Measurements from ENCODE around the gene SLC6A13. TPM values are rescaled to one million over a fixed set of nuclear protein-coding genes. Genes with fewer than 3 reads are reported as not detected.

The SLC6A13 gene
- total RNA-seq, 1 donor from 2014 or later, result 0.38 TPM

GRCh38 chr12:203462-204260, 59.0 kb downstream of the SLC6A13 start:
- ATAC-seq (ENCODE audit: low read depth), result no peak
- TF ChIP-seq, protein P1, sequence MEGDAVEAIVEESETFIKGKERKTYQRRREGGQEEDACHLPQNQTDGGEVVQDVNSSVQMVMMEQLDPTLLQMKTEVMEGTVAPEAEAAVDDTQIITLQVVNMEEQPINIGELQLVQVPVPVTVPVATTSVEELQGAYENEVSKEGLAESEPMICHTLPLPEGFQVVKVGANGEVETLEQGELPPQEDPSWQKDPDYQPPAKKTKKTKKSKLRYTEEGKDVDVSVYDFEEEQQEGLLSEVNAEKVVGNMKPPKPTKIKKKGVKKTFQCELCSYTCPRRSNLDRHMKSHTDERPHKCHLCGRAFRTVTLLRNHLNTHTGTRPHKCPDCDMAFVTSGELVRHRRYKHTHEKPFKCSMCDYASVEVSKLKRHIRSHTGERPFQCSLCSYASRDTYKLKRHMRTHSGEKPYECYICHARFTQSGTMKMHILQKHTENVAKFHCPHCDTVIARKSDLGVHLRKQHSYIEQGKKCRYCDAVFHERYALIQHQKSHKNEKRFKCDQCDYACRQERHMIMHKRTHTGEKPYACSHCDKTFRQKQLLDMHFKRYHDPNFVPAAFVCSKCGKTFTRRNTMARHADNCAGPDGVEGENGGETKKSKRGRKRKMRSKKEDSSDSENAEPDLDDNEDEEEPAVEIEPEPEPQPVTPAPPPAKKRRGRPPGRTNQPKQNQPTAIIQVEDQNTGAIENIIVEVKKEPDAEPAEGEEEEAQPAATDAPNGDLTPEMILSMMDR (IDR thresholded peaks at IDR 0.05), result no peak
- intact Hi-C loops (cut with micrococcal nuclease), result no loop called here
- H3K27ac Mint-ChIP-seq, result no peak overlapping the region
- H3K4me3 Mint-ChIP-seq, result no peak overlapping the region
- CTCF ChIA-PET, result no interaction called here
- peaks cover 33% of the 10 kb centered on the region for H3K27me3 Mint-ChIP-seq
- DNase-seq, result no peak
- H3K9me3 Mint-ChIP-seq, result peaks cover 4% of the 10 kb centered on the region
- POLR2A ChIA-PET, result no interaction called here
- no peaks in the 10 kb centered on the region for H3K4me1 Mint-ChIP-seq
- H3K36me3 Mint-ChIP-seq (ENCODE audit: low read depth), result no peaks in the 10 kb centered on the region

DNA sequence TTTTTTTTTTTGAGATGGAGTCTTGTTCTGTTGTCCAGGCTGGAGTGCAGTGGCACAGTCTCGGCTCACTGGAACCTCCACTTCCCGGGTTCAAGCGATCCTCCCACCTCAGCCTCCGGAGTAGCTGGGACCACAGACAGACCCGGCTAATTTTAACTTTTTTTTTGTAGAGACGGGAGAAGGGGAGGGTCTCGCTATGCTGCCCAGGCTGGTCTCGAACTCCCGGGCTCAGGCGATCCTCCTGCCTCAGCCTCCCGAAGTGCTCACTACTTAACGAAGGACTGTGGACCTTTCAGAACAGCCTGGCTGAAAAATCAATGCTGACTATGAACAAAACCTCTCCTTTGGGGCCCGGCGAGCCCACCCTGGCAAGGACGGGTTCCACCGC, 59.6 kb downstream of the SLC6A13 start:
- no peaks in the 10 kb centered on the region for H3K4me1 Mint-ChIP-seq
- no peak overlapping the region for H3K27ac Mint-ChIP-seq
- peaks cover 35% of the 10 kb centered on the region for H3K27me3 Mint-ChIP-seq
- ATAC-seq (ENCODE audit: low read depth) (no peak), DNase-seq (no peak)
- intact Hi-C loops (cut with micrococcal nuclease), result no loop called here
- no peak overlapping the region for H3K4me3 Mint-ChIP-seq
- no peaks in the 10 kb centered on the region for H3K36me3 Mint-ChIP-seq (ENCODE audit: low read depth)
- POLR2A ChIA-PET, result no interaction called here
- TF ChIP-seq, protein P1 (IDR thresholded peaks at IDR 0.05), result no peak
- CTCF ChIA-PET, result no interaction called here
- H3K9me3 Mint-ChIP-seq, result peaks cover 4% of the 10 kb centered on the region

DNA sequence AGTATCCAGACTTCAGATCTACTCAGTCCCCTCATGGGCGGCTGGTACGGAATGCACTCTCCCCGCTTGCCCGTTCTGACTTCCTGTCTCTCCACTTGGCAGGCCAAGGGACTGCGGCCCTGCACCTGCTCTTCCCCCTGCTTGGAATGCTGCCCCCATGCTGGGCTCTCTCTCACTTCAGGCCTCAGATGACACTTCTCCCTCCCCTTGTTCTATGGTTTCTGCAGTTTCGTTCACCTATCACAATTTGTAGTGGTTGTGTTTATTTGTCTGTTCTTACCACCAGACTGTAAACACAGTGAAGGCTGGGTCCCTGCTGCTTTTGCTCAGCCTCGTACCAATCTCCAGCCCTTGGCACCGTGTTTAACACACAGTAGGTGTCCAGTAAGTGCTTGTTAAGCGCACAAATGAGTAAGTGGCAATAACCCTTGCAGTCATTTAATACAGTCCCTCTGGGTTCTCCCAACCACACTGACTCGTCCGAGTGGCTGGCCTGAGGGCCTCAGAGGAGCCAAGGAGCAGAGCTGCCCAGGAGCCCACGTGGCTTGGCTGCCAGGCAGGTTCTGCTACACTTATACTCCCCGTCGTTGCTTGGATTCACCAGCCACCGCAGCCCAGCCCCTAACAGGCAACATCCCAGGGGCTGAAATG, 60.4 kb downstream of the SLC6A13 start:
- H3K4me3 Mint-ChIP-seq, result no peak overlapping the region
- CTCF ChIA-PET, result no interaction called here
- no peak for DNase-seq

DNA sequence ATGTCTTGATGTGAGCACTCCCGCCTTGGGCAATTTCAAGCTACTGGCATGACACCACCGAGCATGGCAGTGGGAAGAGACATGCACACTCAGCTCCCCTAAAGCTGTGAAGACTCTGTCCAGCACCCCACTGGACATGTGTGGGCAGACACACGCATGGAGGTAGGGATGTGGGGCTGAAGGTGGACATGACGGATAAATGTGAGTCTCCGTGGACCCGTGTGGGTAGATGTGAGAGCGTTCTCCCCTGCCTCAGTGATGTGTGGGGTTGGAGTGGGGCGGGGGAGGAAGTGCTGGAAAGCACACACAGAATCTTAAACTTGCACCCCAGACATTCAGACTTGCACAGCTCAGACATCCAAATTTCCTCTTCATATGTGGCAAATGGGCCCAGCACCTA, 61.3 kb downstream of the SLC6A13 start:
- H3K27ac Mint-ChIP-seq, result no peak overlapping the region
- H3K36me3 Mint-ChIP-seq (ENCODE audit: low read depth), result no peaks in the 10 kb centered on the region
- CTCF ChIA-PET, result no interaction called here
- intact Hi-C loops (cut with micrococcal nuclease), result no loop called here
- peaks cover 3% of the 10 kb centered on the region for H3K9me3 Mint-ChIP-seq
- TF ChIP-seq, protein P1 (IDR thresholded peaks at IDR 0.05), result no peak
- H3K4me1 Mint-ChIP-seq, result no peaks in the 10 kb centered on the region
- DNase-seq (no peak), ATAC-seq (ENCODE audit: low read depth) (no peak)
- H3K27me3 Mint-ChIP-seq, result peaks cover 34% of the 10 kb centered on the region
- POLR2A ChIA-PET, result no interaction called here
- H3K4me3 Mint-ChIP-seq, result no peak overlapping the region

More for the DNA sequence above, 60.4 kb downstream of the SLC6A13 start:
- POLR2A ChIA-PET, result no interaction called here
- Mint-ChIP-seq H3K27me3 (peaks cover 37% of the 10 kb centered on the region), H3K4me1 (no peaks in the 10 kb centered on the region), H3K9me3 (peaks cover 4% of the 10 kb centered on the region), H3K36me3 (ENCODE audit: low read depth) (no peaks in the 10 kb centered on the region), H3K27ac (no peak overlapping the region)
- no peak for ATAC-seq (ENCODE audit: low read depth)
- TF ChIP-seq, protein P1 (IDR thresholded peaks at IDR 0.05), result no peak
- intact Hi-C loops (cut with micrococcal nuclease), result no loop called here

DNA sequence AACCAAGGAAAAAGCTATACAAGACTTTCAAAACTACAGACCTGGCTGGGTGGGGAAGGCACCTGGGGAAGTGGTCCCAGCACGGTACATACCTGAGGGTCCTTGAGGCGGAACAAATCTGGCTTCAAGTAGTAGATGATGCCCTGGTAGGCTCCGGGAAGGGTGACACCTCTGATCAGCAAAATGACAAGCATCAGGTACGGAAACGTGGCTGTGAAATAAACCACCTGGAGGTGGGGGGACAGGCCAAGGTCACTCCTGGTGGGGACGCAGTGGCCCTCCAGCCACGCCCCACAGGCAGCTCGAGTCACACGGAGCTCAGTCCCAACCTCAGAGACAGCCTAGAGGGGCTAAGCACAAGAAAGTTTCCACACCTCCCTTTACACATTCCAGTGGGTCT, 63.9 kb downstream of the SLC6A13 start:
- ChIA-PET POLR2A (no interaction called here), CTCF (no interaction called here)
- no peaks in the 10 kb centered on the region for H3K36me3 Mint-ChIP-seq (ENCODE audit: low read depth)
- no peak overlapping the region for H3K4me3 Mint-ChIP-seq
- H3K9me3 Mint-ChIP-seq, result no peaks in the 10 kb centered on the region
- intact Hi-C loops (cut with micrococcal nuclease), result no loop called here
- H3K27ac Mint-ChIP-seq, result no peak overlapping the region
- no peaks in the 10 kb centered on the region for H3K4me1 Mint-ChIP-seq
- ATAC-seq (ENCODE audit: low read depth) (no peak), DNase-seq (no peak)
- TF ChIP-seq, protein P1 (IDR thresholded peaks at IDR 0.05), result no peak
- H3K27me3 Mint-ChIP-seq, result peaks cover 27% of the 10 kb centered on the region
